ENCODE results near the gene APLNR.

GRCh38 chr11:57274904-57275498 lies 38.0 kb upstream of the APLNR start:
- no peak for TF ChIP-seq POLR2AphosphoS5 (IDR thresholded peaks at IDR 0.05; ENCODE audit: borderline replicate concordance, low read depth, low read length)
- TF ChIP-seq EZH2 (IDR thresholded peaks at IDR 0.05), result no peak
